ENCODE measurements around the gene SACS. TPM values are rescaled to one million over a fixed set of nuclear protein-coding genes. Genes with fewer than 3 reads are reported as not detected.

Gene SACS
- total and polyA plus RNA-seq, 2 of the 4 experiments (the other 2 are of a cell fraction), result 14.7 to 121 TPM

- no peaks in the 10 kb centered on the region for H4K20me1 ChIP-seq (ENCODE audit: insufficient read depth, low read length)
- H3K4ac ChIP-seq (ENCODE audit: low read depth, low read length), result no peak overlapping the region
- no peak overlapping the region for H4K5ac ChIP-seq (ENCODE audit: low read depth, low read length)
- no peak overlapping the region for H2BK5ac ChIP-seq (ENCODE audit: low read depth, low read length, poor library complexity, severe bottlenecking)
- no peaks in the 10 kb centered on the region for H3K27me3 ChIP-seq (ENCODE audit: control insufficient read depth, insufficient read depth, low read length)
- H2BK120ac ChIP-seq (ENCODE audit: low read depth, low read length), result no peak overlapping the region
- DNase-seq (no peak), ATAC-seq (ENCODE audit: low read depth) (no peak)
- no peak overlapping the region for H3K56ac ChIP-seq (ENCODE audit: extremely low read depth, insufficient read depth, low read length)
- H2BK15ac ChIP-seq (ENCODE audit: low read depth, low read length), result no peak overlapping the region
- no peak overlapping the region for H3K4me2 ChIP-seq (ENCODE audit: low read depth, low read length)
- no peak overlapping the region for H2AK5ac ChIP-seq (ENCODE audit: low read depth, low read length)
- POLR2A ChIA-PET (ENCODE audit: unreplicated experiment), result no interaction called here
- no TSS peak for BruUV-seq (replicated peaks)
- H3K9ac ChIP-seq (ENCODE audit: low read depth, low read length), result no peak overlapping the region
- CTCF ChIA-PET, result interaction anchor here (0.6 kb wide), 1 partner anchor 42 kb away, joined by 4 read pairs; no protein-coding TSS in a partner anchor
- no peak overlapping the region for H2BK20ac ChIP-seq (ENCODE audit: low read depth, low read length)
- no peak overlapping the region for H2AFZ ChIP-seq (replicated peaks; ENCODE audit: low read length, poor library complexity)
- in situ Hi-C loops (cut with MboI; ENCODE audit: low sequenced_read_pairs) (no loop called here), dilution Hi-C loops (cut with HindIII; ENCODE audit: low sequenced_read_pairs, unreplicated experiment) (no loop called here), intact Hi-C loops (cut with micrococcal nuclease) (no loop called here)
- no peak overlapping the region for H3K23ac ChIP-seq (ENCODE audit: low read depth, low read length)
- H2AK9ac ChIP-seq (replicated peaks; ENCODE audit: low read depth, low read length, poor library complexity), result no peak overlapping the region
- H3K79me1 ChIP-seq (ENCODE audit: low read depth in 1 of 2, low read length in 2 of 2), result peaks cover 3 to 5% of the 10 kb centered on the region in 2 experiments; a peak in 2 of 4 replicates
- peaks cover 5% of the 10 kb centered on the region for H3K9me1 ChIP-seq (ENCODE audit: insufficient read depth, low read length)
- no peak overlapping the region for H3K27ac ChIP-seq (ENCODE audit: insufficient read depth, low read length)
- no CpG with 5 or more reads among the region's 4 CpGs for WGBS, 2 experiments (ENCODE audit: extremely low coverage in 2 of 2, insufficient read length in 1 of 2)
- peaks cover 6% of the 10 kb centered on the region for H3K4me1 ChIP-seq (ENCODE audit: control insufficient read depth, insufficient read depth, low read length)
- TF ChIP-seq CEBPB (IDR thresholded peaks at IDR 0.05; ENCODE audit: low read depth, low read length), result peak; percentile 60
- TF ChIP-seq MAFK (IDR thresholded peaks at IDR 0.05; ENCODE audit: low read depth, low read length), result no peak
- H3K36me3 ChIP-seq (ENCODE audit: control insufficient read depth, insufficient read depth, low read length), result no peaks in the 10 kb centered on the region
- H3K9me3 ChIP-seq (ENCODE audit: control insufficient read depth, insufficient read depth, low read length), result no peaks in the 10 kb centered on the region
- no peak overlapping the region for H3K4me3 ChIP-seq (ENCODE audit: insufficient read depth, low read depth, low read length)
- no peak overlapping the region for H3K14ac ChIP-seq (replicated peaks; ENCODE audit: low read depth, low read length)
- H4K91ac ChIP-seq (ENCODE audit: insufficient read depth, low read depth, low read length), result no peak overlapping the region
- no peak overlapping the region for H4K8ac ChIP-seq (ENCODE audit: low read depth in 2 of 2, low read length in 2 of 2)
- H3K18ac ChIP-seq (ENCODE audit: low read depth, low read length), result no peak overlapping the region
Measured at GRCh38 chr13:23472189-23472588, 38.7 kb upstream of the SACS start.

Measured in IMR-90 (cell line).